Right hindlimb (tissue), 1 donor: ENCODE results near the gene PFKP.
A peak's percentile ranks its signal among the peaks of the same experiment; 100 is the strongest.

ENCODE experiments used
- DNase-seq: peaks from one replicate; pipeline ENCODE4 v3.0.0-alpha.2; 2018

PFKP gene

GRCh38 chr10:3137958-3138726 is 70.8 kb downstream of the PFKP start:
- DNase-seq: no peak

- no peak for DNase-seq
Observed at GRCh38 chr10:3139216-3139910, 72.0 kb downstream of the PFKP start.

- no peak for DNase-seq
Observed at GRCh38 chr10:3140280-3140679, 72.9 kb downstream of the PFKP start.

- DNase-seq: no peak
Observed at GRCh38 chr10:3141351-3142005, 74.1 kb downstream of the PFKP start.

GRCh38 chr10:3142146-3142875 is 75.0 kb downstream of the PFKP start:
- peak; percentile 47 for DNase-seq

GRCh38 chr10:3143366-3143765 is 76.0 kb downstream of the PFKP start:
- no peak for DNase-seq

GRCh38 chr10:3143791-3144434 is 76.6 kb downstream of the PFKP start:
- no peak for DNase-seq

GRCh38 chr10:3145366-3145765 is 78.0 kb downstream of the PFKP start:
- DNase-seq: no peak

GRCh38 chr10:3146289-3146688 is 78.9 kb downstream of the PFKP start:
- no peak for DNase-seq

- no peak for DNase-seq
Observed at GRCh38 chr10:3147117-3147820, 79.9 kb downstream of the PFKP start.

- DNase-seq: no peak
Observed at GRCh38 chr10:3148041-3148440, 80.7 kb downstream of the PFKP start.

GRCh38 chr10:3148994-3149393 is 81.6 kb downstream of the PFKP start:
- no peak for DNase-seq

GRCh38 chr10:3149918-3150317 is 82.6 kb downstream of the PFKP start:
- no peak for DNase-seq

- no peak for DNase-seq
Observed at GRCh38 chr10:3150366-3150765, 83.0 kb downstream of the PFKP start.

- no peak for DNase-seq
Observed at GRCh38 chr10:3150961-3151360, 83.6 kb downstream of the PFKP start.

- peak; percentile 12 for DNase-seq
Observed at GRCh38 chr10:3151889-3152565, 84.7 kb downstream of the PFKP start.

GRCh38 chr10:3152566-3152935 is 85.2 kb downstream of the PFKP start:
- peak; percentile 0 for DNase-seq

- DNase-seq: no peak
Observed at GRCh38 chr10:3154666-3155065, 87.3 kb downstream of the PFKP start.

GRCh38 chr10:3159152-3159551 is 91.8 kb downstream of the PFKP start:
- DNase-seq: no peak

GRCh38 chr10:3162533-3162932 is 95.2 kb downstream of the PFKP start:
- no peak for DNase-seq

- DNase-seq: no peak
Observed at GRCh38 chr10:3163879-3164278, 96.5 kb downstream of the PFKP start.

- DNase-seq: no peak
Observed at GRCh38 chr10:3165196-3165595, 97.8 kb downstream of the PFKP start.
